ENCODE data around the gene PACS2. TPM values are rescaled to one million over a fixed set of nuclear protein-coding genes. Genes with fewer than 3 reads are reported as not detected.
"Not testable (repeated sequence)": the region's sequence is repeated elsewhere in the genome, so short reads cannot be mapped to it uniquely, and the experiment has no call there.

PACS2 gene
- total RNA-seq, 1 donor from 2014 or later: 32.3 TPM

DNA sequence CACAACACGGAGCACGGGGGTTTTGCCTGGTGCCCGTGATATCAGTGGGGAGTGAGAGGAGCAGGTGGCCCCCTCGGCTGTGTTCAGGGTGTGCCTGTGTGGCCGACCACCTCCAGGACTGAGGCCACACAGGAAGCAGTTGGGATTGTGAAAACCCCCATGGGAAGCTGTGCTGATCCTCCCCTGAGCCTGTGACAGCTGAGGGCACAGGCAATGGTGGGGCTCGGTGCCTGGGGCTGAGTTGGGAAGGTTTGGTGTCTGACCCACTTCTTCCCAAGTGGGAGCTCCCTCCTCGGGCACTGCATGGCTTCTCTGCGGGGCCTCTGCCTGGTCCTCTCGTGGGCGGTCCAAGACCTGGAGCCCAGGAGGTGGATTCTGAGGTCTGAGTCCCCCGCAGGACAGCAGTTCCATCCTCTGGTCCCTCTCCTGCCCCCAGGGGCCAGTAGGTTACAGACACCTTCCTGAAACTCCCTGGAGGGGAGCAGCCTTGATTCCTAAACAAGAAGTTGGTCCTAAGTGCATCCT, 17.9 kb downstream of the PACS2 start:
- Mint-ChIP-seq H3K4me1 (ENCODE audit: low read depth) (peaks cover 10% of the 10 kb centered on the region), H3K4me3 (no peak overlapping the region), H3K9me3 (no peaks in the 10 kb centered on the region), H3K36me3 (ENCODE audit: low read depth) (no peaks in the 10 kb centered on the region), H3K27me3 (ENCODE audit: insufficient read depth) (no peaks in the 10 kb centered on the region), H3K27ac (no peak overlapping the region)
- no peak for DNase-seq (ENCODE audit: low spot score)
- intact Hi-C loops (cut with micrococcal nuclease): no loop called here

- Mint-ChIP-seq H3K27ac (no peak overlapping the region), H3K9me3 (no peaks in the 10 kb centered on the region), H3K36me3 (ENCODE audit: low read depth) (no peaks in the 10 kb centered on the region), H3K4me1 (ENCODE audit: low read depth) (peaks cover 10% of the 10 kb centered on the region), H3K4me3 (no peak overlapping the region), H3K27me3 (ENCODE audit: insufficient read depth) (no peaks in the 10 kb centered on the region)
- DNase-seq (ENCODE audit: low spot score): no peak
- intact Hi-C loops (cut with micrococcal nuclease): no loop called here
Measured at GRCh38 chr14:105333020-105333490, 18.5 kb downstream of the PACS2 start.

DNA sequence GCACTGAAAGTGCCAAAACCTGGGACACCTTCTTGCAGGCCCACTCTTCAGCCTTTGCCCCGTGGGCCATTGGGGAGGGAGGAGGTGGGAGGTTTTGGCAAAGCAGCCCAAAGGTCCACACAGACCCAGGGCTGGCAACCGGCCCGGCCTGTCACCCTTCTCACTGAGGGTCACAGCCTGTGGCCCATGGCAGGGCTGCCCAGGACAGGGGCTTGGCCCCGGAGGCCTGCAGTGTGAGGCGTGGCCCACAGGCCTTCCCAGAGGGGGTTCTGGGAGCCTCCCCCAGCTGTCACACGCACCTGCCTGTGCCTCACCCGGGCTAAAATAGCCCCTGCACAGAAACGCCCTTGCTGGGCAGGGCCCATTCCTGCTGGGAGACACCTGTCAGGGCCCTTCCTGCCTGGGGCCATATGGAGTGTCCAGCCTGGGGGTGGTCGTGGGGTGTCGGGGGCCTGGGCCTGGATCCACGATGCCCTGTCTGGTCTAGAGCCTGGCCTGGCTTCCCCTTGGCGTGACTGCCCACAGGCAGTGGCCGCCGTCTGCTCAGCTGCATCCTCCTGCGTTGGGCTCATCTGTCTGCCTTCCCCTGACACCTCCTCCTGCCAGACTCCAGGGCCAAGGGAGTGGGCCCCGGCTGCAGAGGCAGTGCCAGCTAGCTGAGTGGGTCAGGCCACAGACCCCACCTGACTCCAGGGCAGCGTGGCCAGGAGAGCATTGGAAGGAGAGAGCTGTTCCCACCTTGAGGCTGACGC, 19.2 kb downstream of the PACS2 start:
- no peaks in the 10 kb centered on the region for H3K27me3 Mint-ChIP-seq (ENCODE audit: insufficient read depth)
- peaks cover 10% of the 10 kb centered on the region for H3K4me1 Mint-ChIP-seq (ENCODE audit: low read depth)
- no peaks in the 10 kb centered on the region for H3K36me3 Mint-ChIP-seq (ENCODE audit: low read depth)
- intact Hi-C loops (cut with micrococcal nuclease): no loop called here
- H3K9me3 Mint-ChIP-seq: no peaks in the 10 kb centered on the region
- DNase-seq (ENCODE audit: low spot score): no peak
- H3K27ac Mint-ChIP-seq: no peak overlapping the region
- H3K4me3 Mint-ChIP-seq: no peak overlapping the region

DNA sequence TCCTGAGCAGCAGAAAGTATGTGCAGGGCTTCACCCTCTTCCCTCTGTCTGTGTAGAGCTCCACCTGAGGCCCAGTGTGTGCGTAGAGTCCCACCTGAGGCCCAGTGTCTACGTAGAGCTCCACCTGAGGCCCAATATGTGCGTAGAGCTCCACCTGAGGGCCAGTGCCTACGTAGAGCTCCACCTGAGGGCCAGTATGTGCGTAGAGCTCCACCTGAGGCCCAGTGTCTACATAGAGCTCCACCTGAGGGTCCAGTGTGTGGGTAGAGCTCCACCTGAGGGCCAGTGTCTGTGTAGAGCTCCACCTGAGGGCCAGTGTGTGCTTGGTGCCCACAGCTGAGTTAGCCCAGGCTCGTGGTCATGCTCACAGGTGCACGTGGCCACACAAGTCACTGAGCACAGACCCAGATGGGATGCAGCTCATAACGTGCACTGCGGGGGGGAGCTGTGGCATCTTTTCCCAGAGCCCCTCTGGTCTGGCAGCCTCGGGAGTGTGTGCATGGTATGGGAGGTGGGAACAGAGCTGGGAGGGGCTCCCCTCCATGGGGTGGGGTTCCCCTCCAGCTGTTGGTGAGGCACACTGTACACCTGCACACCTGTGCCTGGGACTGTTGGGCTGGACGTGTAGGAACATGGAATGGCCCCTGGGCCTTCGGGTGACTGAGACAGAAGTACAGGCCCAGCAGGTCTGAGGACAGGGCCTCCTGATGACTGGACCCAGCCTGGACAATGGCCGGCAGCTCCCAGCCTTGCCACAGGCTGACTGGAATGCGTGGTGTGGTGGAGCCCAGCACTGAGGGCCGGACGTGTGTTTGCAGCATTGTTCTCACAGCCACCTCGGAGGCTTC, 20.1 kb downstream of the PACS2 start:
- no peaks in the 10 kb centered on the region for H3K36me3 Mint-ChIP-seq (ENCODE audit: low read depth)
- H3K9me3 Mint-ChIP-seq: no peaks in the 10 kb centered on the region
- intact Hi-C loops (cut with micrococcal nuclease): no loop called here
- H3K27me3 Mint-ChIP-seq (ENCODE audit: insufficient read depth): no peaks in the 10 kb centered on the region
- peaks cover 10% of the 10 kb centered on the region for H3K4me1 Mint-ChIP-seq (ENCODE audit: low read depth)
- DNase-seq (ENCODE audit: low spot score): no peak
- no peak overlapping the region for H3K4me3 Mint-ChIP-seq
- no peak overlapping the region for H3K27ac Mint-ChIP-seq

GRCh38 chr14:105335231-105335542, 20.6 kb downstream of the PACS2 start:
- H3K9me3 Mint-ChIP-seq; DNase-seq (ENCODE audit: low spot score); H3K36me3 Mint-ChIP-seq (ENCODE audit: low read depth); H3K27ac Mint-ChIP-seq; H3K4me3 Mint-ChIP-seq; intact Hi-C loops (cut with micrococcal nuclease); H3K27me3 Mint-ChIP-seq (ENCODE audit: insufficient read depth): not testable (repeated sequence)
- peaks cover 10% of the 10 kb centered on the region for H3K4me1 Mint-ChIP-seq (ENCODE audit: low read depth)

GRCh38 chr14:105335735-105336476, 21.4 kb downstream of the PACS2 start:
- H3K4me1 Mint-ChIP-seq (ENCODE audit: low read depth): peaks cover 10% of the 10 kb centered on the region
- intact Hi-C loops (cut with micrococcal nuclease): no loop called here
- no peaks in the 10 kb centered on the region for H3K27me3 Mint-ChIP-seq (ENCODE audit: insufficient read depth)
- no peak overlapping the region for H3K27ac Mint-ChIP-seq
- no peak overlapping the region for H3K4me3 Mint-ChIP-seq
- H3K36me3 Mint-ChIP-seq (ENCODE audit: low read depth): no peaks in the 10 kb centered on the region
- no peak for DNase-seq (ENCODE audit: low spot score)
- H3K9me3 Mint-ChIP-seq: no peaks in the 10 kb centered on the region

DNA sequence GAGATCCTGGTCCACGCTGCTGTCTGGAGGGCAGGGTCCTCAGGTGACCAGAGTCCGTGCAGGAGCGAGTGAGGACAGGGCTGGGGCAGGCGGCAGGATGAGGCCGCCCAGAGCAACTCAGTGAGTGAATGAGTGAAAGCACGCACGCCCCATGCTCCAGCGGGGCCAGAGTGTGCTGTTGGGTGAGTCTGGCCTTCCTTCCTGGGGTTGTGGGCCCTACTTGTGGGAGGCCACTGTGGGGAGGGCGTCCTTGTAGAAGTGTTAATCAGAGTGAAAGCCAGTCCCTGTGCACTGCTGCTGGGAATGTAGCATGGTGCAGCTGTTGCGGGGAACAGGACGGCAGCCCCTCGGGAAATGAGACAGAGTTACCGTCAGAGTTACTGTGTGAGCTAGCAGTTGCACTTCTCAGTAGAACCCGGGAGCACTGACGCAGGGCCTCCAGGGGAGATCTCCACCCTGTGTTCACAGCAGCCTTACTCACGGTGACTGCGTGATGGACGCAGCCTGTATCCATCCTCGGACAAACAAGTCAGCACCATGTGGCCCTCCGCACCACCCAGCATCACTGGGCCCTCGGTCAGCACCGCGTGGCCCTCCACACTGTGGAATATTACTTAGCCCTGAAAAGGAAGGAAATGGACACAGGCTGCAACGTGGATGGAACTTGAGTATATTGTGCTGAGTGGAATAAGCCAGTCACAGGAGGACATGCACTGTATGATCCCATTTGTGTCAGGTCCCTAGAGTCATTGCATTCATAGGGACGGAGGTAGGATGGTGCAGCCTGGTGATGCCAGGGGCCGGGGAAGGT, 22.1 kb downstream of the PACS2 start:
- Mint-ChIP-seq H3K4me1 (ENCODE audit: low read depth) (peaks cover 4% of the 10 kb centered on the region), H3K27me3 (ENCODE audit: insufficient read depth) (no peaks in the 10 kb centered on the region), H3K9me3 (no peaks in the 10 kb centered on the region), H3K4me3 (no peak overlapping the region), H3K27ac (no peak overlapping the region), H3K36me3 (ENCODE audit: low read depth) (no peaks in the 10 kb centered on the region)
- intact Hi-C loops (cut with micrococcal nuclease): no loop called here
- DNase-seq (ENCODE audit: low spot score): no peak

- Mint-ChIP-seq H3K27me3 (ENCODE audit: insufficient read depth) (no peaks in the 10 kb centered on the region), H3K4me1 (ENCODE audit: low read depth) (no peaks in the 10 kb centered on the region), H3K4me3 (no peak overlapping the region), H3K27ac (no peak overlapping the region), H3K36me3 (ENCODE audit: low read depth) (no peaks in the 10 kb centered on the region), H3K9me3 (no peaks in the 10 kb centered on the region)
- intact Hi-C loops (cut with micrococcal nuclease): no loop called here
- DNase-seq (ENCODE audit: low spot score): no peak
Measured at GRCh38 chr14:105337433-105337832, 22.9 kb downstream of the PACS2 start.

GRCh38 chr14:105337966-105338741, 23.6 kb downstream of the PACS2 start:
- H3K9me3 Mint-ChIP-seq: no peaks in the 10 kb centered on the region
- no peaks in the 10 kb centered on the region for H3K27me3 Mint-ChIP-seq (ENCODE audit: insufficient read depth)
- no peaks in the 10 kb centered on the region for H3K36me3 Mint-ChIP-seq (ENCODE audit: low read depth)
- H3K27ac Mint-ChIP-seq: no peak overlapping the region
- intact Hi-C loops (cut with micrococcal nuclease): no loop called here
- no peaks in the 10 kb centered on the region for H3K4me1 Mint-ChIP-seq (ENCODE audit: low read depth)
- no peak for DNase-seq (ENCODE audit: low spot score)
- no peak overlapping the region for H3K4me3 Mint-ChIP-seq

- no peak overlapping the region for H3K4me3 Mint-ChIP-seq
- H3K27me3 Mint-ChIP-seq (ENCODE audit: insufficient read depth): no peaks in the 10 kb centered on the region
- no peak overlapping the region for H3K27ac Mint-ChIP-seq
- DNase-seq (ENCODE audit: low spot score): no peak
- H3K4me1 Mint-ChIP-seq (ENCODE audit: low read depth): no peaks in the 10 kb centered on the region
- peaks cover 1% of the 10 kb centered on the region for H3K36me3 Mint-ChIP-seq (ENCODE audit: low read depth)
- intact Hi-C loops (cut with micrococcal nuclease): no loop called here
- peaks cover 7% of the 10 kb centered on the region for H3K9me3 Mint-ChIP-seq
Measured at GRCh38 chr14:105340821-105341733, 26.5 kb downstream of the PACS2 start.

GRCh38 chr14:105343194-105343593, 28.6 kb downstream of the PACS2 start:
- Mint-ChIP-seq H3K27me3 (ENCODE audit: insufficient read depth) (no peaks in the 10 kb centered on the region), H3K4me3 (no peak overlapping the region), H3K27ac (no peak overlapping the region), H3K36me3 (ENCODE audit: low read depth) (peaks cover 1% of the 10 kb centered on the region), H3K4me1 (ENCODE audit: low read depth) (no peaks in the 10 kb centered on the region), H3K9me3 (peaks cover 7% of the 10 kb centered on the region)
- intact Hi-C loops (cut with micrococcal nuclease): no loop called here
- no peak for DNase-seq (ENCODE audit: low spot score)
